ENCODE measurements around the gene MRPL48. TPM values are rescaled to one million over a fixed set of nuclear protein-coding genes. Genes with fewer than 3 reads are reported as not detected.

Gene MRPL48
- total RNA-seq, 1 donor from 2014 or later: 35.6 TPM

DNA sequence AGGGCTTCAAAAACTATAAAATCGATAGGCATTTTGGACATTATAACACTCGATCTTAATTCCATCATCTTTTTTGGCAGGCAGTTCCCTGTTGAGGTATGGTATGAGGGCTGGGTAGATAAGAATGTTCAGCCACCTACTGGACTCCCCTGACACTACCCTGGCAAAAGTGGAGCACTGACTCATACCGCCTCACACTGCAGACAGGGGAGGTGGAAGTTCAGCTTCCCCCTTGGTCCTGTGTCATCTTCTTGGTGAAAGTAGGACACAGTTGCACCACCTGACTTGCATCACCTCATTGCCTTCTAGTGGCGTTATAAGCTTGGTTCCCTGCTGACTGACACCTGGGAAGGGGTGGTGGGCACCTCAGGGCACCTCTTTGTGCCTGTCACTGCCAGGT is 119.5 kb downstream of the MRPL48 start:
- H3K9me3 ChIP-seq (replicated peaks): no peaks in the 10 kb centered on the region
- H3K27me3 ChIP-seq (ENCODE audit: low read depth): no peaks in the 10 kb centered on the region
- H3K36me3 ChIP-seq: peaks cover 71% of the 10 kb centered on the region
- no peak overlapping the region for H3K4me3 ChIP-seq
- DNase-seq: no peak
- TF ChIP-seq, protein P1, sequence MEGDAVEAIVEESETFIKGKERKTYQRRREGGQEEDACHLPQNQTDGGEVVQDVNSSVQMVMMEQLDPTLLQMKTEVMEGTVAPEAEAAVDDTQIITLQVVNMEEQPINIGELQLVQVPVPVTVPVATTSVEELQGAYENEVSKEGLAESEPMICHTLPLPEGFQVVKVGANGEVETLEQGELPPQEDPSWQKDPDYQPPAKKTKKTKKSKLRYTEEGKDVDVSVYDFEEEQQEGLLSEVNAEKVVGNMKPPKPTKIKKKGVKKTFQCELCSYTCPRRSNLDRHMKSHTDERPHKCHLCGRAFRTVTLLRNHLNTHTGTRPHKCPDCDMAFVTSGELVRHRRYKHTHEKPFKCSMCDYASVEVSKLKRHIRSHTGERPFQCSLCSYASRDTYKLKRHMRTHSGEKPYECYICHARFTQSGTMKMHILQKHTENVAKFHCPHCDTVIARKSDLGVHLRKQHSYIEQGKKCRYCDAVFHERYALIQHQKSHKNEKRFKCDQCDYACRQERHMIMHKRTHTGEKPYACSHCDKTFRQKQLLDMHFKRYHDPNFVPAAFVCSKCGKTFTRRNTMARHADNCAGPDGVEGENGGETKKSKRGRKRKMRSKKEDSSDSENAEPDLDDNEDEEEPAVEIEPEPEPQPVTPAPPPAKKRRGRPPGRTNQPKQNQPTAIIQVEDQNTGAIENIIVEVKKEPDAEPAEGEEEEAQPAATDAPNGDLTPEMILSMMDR (IDR thresholded peaks at IDR 0.05; ENCODE audit: borderline replicate concordance): peak; percentile 49
- intact Hi-C loops (cut with micrococcal nuclease): no loop called here
- no peak overlapping the region for H3K27ac ChIP-seq (replicated peaks)
- H3K4me1 ChIP-seq: peaks cover 4% of the 10 kb centered on the region

DNA sequence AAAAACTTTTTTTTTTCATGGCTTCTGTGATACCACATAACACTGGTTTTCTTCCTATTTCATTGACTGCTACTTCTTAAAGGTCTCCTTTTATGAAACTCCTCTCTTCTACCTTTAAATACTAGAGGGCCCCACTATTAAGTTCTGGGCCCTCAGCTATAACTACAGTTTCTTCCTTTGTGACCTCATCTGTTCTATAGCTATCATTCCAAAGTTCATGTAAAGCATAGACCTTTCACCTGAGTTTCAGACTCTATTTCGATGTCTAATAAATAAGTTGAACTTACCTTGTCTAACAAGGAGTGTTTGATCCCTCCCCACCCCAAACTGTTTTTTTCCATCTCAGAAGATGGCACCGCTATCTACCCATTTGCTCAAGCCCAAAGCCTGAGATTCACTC is 124.4 kb downstream of the MRPL48 start:
- Histone ChIP-seq H3K4me3 (no peak overlapping the region), H3K36me3 (peaks cover 83% of the 10 kb centered on the region), H3K9me3 (replicated peaks) (no peaks in the 10 kb centered on the region), H3K4me1 (peaks cover 4% of the 10 kb centered on the region), H3K27me3 (ENCODE audit: low read depth) (no peaks in the 10 kb centered on the region), H3K27ac (replicated peaks) (no peak overlapping the region)
- intact Hi-C loops (cut with micrococcal nuclease): no loop called here
- no peak for DNase-seq
- TF ChIP-seq, protein P1 (IDR thresholded peaks at IDR 0.05; ENCODE audit: borderline replicate concordance): no peak

DNA sequence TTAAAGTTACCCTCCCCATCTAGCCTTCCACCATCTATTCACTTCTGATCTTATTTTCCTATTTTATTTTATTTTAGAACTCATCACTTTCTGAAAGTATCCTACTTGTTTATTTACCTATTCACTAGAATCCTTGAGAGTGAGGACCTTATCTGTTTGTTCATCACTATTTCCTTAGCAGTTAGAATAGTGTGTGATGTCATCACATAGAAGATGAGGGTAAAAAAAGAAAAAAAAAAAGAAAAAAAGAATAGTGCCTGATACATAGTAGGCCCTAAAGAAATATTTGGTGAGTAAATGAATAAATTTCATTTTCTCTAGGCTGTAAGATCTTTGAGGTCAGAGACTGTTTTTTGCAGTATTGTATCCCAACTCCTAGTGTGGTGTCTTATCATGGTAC is 125.8 kb downstream of the MRPL48 start:
- Histone ChIP-seq H3K4me1 (no peaks in the 10 kb centered on the region), H3K4me3 (no peak overlapping the region), H3K36me3 (peaks cover 95% of the 10 kb centered on the region), H3K27ac (replicated peaks) (no peak overlapping the region), H3K27me3 (ENCODE audit: low read depth) (no peaks in the 10 kb centered on the region), H3K9me3 (replicated peaks) (no peaks in the 10 kb centered on the region)
- TF ChIP-seq, protein P1 (IDR thresholded peaks at IDR 0.05; ENCODE audit: borderline replicate concordance): no peak
- DNase-seq: no peak
- intact Hi-C loops (cut with micrococcal nuclease): no loop called here

DNA sequence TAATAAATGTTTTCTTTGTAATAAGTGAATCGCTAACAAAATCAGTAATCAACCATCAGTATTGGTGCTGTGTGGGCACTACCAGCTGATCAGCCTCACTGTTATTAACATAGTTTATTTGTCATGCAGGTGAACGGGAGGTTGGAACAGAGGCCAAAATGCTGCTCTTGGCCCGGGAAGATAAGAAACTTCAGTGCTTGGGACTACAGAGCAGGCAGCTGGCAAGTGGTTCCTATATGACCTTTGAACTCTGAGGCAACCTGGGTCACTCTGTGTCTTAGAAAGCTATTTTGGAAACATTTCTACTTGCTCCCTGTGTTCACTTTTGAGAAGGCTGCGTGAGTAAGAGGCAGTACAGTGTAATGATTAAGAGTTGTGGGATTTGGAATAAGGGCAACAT is 126.6 kb downstream of the MRPL48 start:
- no peak overlapping the region for H3K27ac ChIP-seq (replicated peaks)
- no peaks in the 10 kb centered on the region for H3K9me3 ChIP-seq (replicated peaks)
- intact Hi-C loops (cut with micrococcal nuclease): no loop called here
- H3K4me1 ChIP-seq: no peaks in the 10 kb centered on the region
- H3K27me3 ChIP-seq (ENCODE audit: low read depth): no peaks in the 10 kb centered on the region
- TF ChIP-seq, protein P1 (IDR thresholded peaks at IDR 0.05; ENCODE audit: borderline replicate concordance): no peak
- no peak overlapping the region for H3K4me3 ChIP-seq
- H3K36me3 ChIP-seq: peaks cover 97% of the 10 kb centered on the region
- DNase-seq: no peak

Other genes starting within 250 kb of the MRPL48 start
- 28.4 TPM for gene FAM168A, start 189.8 kb upstream of the MRPL48 start, total RNA-seq
- gene PLEKHB1, start 141.3 kb upstream of the MRPL48 start, total RNA-seq: 22.4 TPM
- 98.3 TPM for gene RAB6A, start 26.8 kb upstream of the MRPL48 start, total RNA-seq
- 53.1 TPM for gene COA4, start 89.0 kb downstream of the MRPL48 start, total RNA-seq
- 13.5 TPM for gene PAAF1, start 89.1 kb downstream of the MRPL48 start, total RNA-seq
- not detected for gene DNAJB13, start 163.2 kb downstream of the MRPL48 start, total RNA-seq
- gene UCP2, start 195.0 kb downstream of the MRPL48 start, total RNA-seq: 23.4 TPM
- 2.7 TPM for gene UCP3, start 221.2 kb downstream of the MRPL48 start, total RNA-seq

All from left ventricle myocardium inferior (tissue), 1 donor.